A549 treated with RU486 at 1 μM for 4 hours (cell line): ENCODE results near the gene EOMES. TPM values are rescaled to one million over a fixed set of nuclear protein-coding genes. Genes with fewer than 3 reads are reported as not detected.

ENCODE experiments used
- total RNA-seq: library from RNA; stranded (reverse); fragments of 200-300 nt; extraction: Qiagen RNA extraction; gene quantifications from 5 replicates; pipeline ENCODE4 v1.2.3, GENCODE V29; 2022; ENCODE audit warnings: low read depth

Gene EOMES
- 1.2 to 1.4 TPM (median 1.4 TPM) in 5 replicates for total RNA-seq

GRCh38 chr3:27721717-27722564 lies at the start of gene EOMES:
Gene EOMES, minus strand, starts transcription at chr3:27722323. Its CDS starts 29 bp downstream, at chr3:27722294.

Other genes starting within 250 kb of the EOMES start
- 11.6 to 25.4 TPM (median 24.7 TPM) in 5 replicates for gene SLC4A7, start 237.9 kb downstream of the EOMES start, total RNA-seq